Lung (tissue), 12 donors: ENCODE data around the gene NTM. TPM values are rescaled to one million over a fixed set of nuclear protein-coding genes. Genes with fewer than 3 reads are reported as not detected.

Experiments
- ATAC-seq: fragments of 200-7000 bp; cut with Tn5 transposase; one replicate; pipeline ENCODE4 v1.9.1; 2020; ENCODE audit warnings: moderate number of reproducible peaks; ENCODE audit not compliant: insufficient read depth, low FRiP score
- DNase-seq, 3 donors: peaks; one replicate each; pipeline ENCODE4 v3.0.0-alpha.2; 2013 to 2017
- H3K27ac ChIP-seq, 2 donors: one replicate each; pipeline ENCODE4 v1.5.1; 2013; ENCODE audit warnings: mild to moderate bottlenecking in 2 of 2, moderate library complexity in 2 of 2, control low read depth in 1 of 2, inconsistent platforms in 1 of 2, low read depth in 1 of 2, low read length in 1 of 2
- H3K27me3 ChIP-seq, 3 donors: one replicate each; pipeline ENCODE4 v1.5.1; 2013; ENCODE audit warnings: low read length in 2 of 3; ENCODE audit not compliant: control insufficient read depth in 3 of 3, insufficient read depth in 3 of 3
- H3K36me3 ChIP-seq, 4 donors: one replicate each; pipeline ENCODE4 v1.5.1; 2013; ENCODE audit warnings: low read length in 4 of 4, mild to moderate bottlenecking in 1 of 4, moderate library complexity in 1 of 4; ENCODE audit not compliant: control insufficient read depth in 4 of 4, insufficient read depth in 4 of 4
- H3K4me1 ChIP-seq, 5 donors: one replicate each; pipeline ENCODE4 v1.5.1; 2013; ENCODE audit warnings: low read length in 5 of 5, mild to moderate bottlenecking in 2 of 5, moderate library complexity in 1 of 5; ENCODE audit not compliant: control insufficient read depth in 5 of 5, insufficient read depth in 5 of 5
- H3K4me3 ChIP-seq: one replicate; pipeline ENCODE4 v1.5.1; 2013; ENCODE audit warnings: mild to moderate bottlenecking, control low read depth, moderate library complexity
- H3K9ac ChIP-seq, 2 donors: one replicate each; pipeline ENCODE4 v1.5.1; 2013; ENCODE audit warnings: low read length in 2 of 2, control low read depth in 1 of 2; ENCODE audit not compliant: insufficient read depth in 1 of 2
- H3K9me3 ChIP-seq, 4 donors: one replicate each; pipeline ENCODE4 v1.5.1; 2013; ENCODE audit warnings: low read length in 3 of 4, mild to moderate bottlenecking in 1 of 4, moderate library complexity in 1 of 4; ENCODE audit not compliant: control insufficient read depth in 4 of 4, insufficient read depth in 3 of 4
- WGBS, 2 donors: extraction: QIAGEN DNeasy Blood & Tissue Kit; methylation state at CpG; one replicate each; pipeline ENCODE4 v1.1.7; 2013; 5-methylcytosine and 5-hydroxymethylcytosine counted together
- polyA plus RNA-seq, 2 donors: library from polyadenylated mRNA; stranded (reverse); fragments of 200-250 nt; gene quantifications; one replicate each; pipeline ENCODE4 v1.2.1, GENCODE V29; 2013
- total RNA-seq, 2 donors: library from RNA; depleted of rRNA in 1 of 2; stranded (reverse); fragments of >200 nt in 1 of 2; gene quantifications; one replicate each; pipeline ENCODE4 v1.2.1, GENCODE V29; 2014 to 2021
- TF ChIP-seq, protein P1 (sequence below): IDR thresholded peaks from 2 replicates; pipeline ENCODE4 v1.5.1; 2012; ENCODE audit warnings: mild to moderate bottlenecking; ENCODE audit errors: control extremely low read depth, extremely low read depth
- donor health status: control.
- donor health status: control.
- donor health status: Bipolar disorder and iron deficiency.
- donor health status: healthy.
- donor health status: DM: yes; HTN: yes; CAD: no.

NTM gene
- total and polyA plus RNA-seq, 4 donors = 0.39 to 30.9 (median 7.2) TPM

DNA sequence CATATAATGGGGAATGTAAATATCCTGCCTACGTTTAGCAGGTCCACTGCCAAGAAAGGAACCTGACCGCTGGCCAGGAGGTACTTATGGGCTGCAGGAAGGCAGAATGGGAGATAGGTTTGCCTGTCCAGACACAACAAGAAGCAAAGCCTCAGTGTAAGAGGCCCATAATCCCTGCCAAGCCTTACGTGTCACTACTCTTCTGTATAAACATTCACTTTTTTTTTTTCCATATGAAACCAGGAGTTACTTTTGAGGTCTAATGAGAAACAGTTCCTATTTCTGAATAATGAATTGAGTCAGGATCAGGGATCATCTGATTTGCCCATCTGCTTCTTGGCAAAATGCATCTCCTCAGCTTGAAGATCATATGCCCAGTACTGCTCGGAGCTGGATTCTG, 230.2 kb downstream of the NTM start:
- DNase-seq (peak in 1 of 3 donors; percentile 19), ATAC-seq (no peak)
- H3K4me3 ChIP-seq = no peak overlapping the region
- 47 to 62% methylated on average over 4 of the region's 4 CpGs for WGBS, 2 donors
- H3K9me3 ChIP-seq = no peaks in the 10 kb centered on the region
- no peaks in the 10 kb centered on the region for H3K4me1 ChIP-seq
- peaks cover 0 to 3% (median 2%) of the 10 kb centered on the region in 3 donors for H3K27me3 ChIP-seq
- H3K36me3 ChIP-seq = no peaks in the 10 kb centered on the region
- H3K9ac ChIP-seq = no peak overlapping the region
- TF ChIP-seq, protein P1, sequence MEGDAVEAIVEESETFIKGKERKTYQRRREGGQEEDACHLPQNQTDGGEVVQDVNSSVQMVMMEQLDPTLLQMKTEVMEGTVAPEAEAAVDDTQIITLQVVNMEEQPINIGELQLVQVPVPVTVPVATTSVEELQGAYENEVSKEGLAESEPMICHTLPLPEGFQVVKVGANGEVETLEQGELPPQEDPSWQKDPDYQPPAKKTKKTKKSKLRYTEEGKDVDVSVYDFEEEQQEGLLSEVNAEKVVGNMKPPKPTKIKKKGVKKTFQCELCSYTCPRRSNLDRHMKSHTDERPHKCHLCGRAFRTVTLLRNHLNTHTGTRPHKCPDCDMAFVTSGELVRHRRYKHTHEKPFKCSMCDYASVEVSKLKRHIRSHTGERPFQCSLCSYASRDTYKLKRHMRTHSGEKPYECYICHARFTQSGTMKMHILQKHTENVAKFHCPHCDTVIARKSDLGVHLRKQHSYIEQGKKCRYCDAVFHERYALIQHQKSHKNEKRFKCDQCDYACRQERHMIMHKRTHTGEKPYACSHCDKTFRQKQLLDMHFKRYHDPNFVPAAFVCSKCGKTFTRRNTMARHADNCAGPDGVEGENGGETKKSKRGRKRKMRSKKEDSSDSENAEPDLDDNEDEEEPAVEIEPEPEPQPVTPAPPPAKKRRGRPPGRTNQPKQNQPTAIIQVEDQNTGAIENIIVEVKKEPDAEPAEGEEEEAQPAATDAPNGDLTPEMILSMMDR = no peak
- H3K27ac ChIP-seq = no peak overlapping the region

DNA sequence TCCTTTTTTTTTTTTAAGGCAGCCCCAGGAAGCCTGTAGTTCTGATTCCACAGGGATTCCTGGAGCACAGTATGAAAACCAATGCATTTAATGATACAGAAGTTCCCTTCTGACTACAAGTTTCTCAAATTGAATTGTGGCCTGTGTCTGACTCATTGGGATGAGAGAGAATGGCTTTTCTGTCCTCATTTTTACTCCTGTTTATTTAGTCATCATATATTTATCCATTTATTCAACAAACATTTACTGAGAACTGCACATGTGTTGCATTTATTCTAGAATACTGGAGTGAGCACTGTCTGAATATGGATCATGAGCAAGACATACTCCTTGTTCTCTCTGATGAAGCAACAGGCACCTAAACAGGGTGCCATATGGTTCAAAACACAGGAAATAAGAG, 231.2 kb downstream of the NTM start:
- Histone ChIP-seq H3K9me3 (no peaks in the 10 kb centered on the region), H3K9ac (no peak overlapping the region), H3K4me1 (no peaks in the 10 kb centered on the region), H3K27ac (no peak overlapping the region), H3K4me3 (no peak overlapping the region), H3K27me3 (peaks cover 0 to 2% (median 0%) of the 10 kb centered on the region in 3 donors), H3K36me3 (no peaks in the 10 kb centered on the region)
- DNase-seq (no peak), ATAC-seq (no peak)
- TF ChIP-seq, protein P1 = no peak

DNA sequence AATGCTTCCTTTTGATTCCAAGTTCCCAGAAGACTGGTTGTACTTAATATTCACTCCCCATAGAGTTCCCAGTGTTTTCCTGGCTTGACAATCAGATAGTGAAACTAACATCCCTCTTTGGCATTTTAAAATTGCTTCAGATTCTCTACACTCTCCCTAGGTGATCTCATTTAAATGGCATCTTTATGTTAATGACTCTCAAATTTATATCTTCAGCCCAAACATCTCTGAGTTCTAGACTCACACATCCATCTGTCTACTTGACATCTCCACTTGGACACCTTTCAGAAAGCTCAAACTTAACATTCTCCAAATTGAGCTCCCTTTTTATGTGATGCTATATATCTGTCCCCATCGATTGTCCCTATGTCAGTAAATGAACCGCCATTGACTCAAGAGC, 232.0 kb downstream of the NTM start:
- Histone ChIP-seq H3K9ac (no peak overlapping the region), H3K27ac (no peak overlapping the region), H3K9me3 (no peaks in the 10 kb centered on the region), H3K27me3 (peaks cover 0 to 2% (median 0%) of the 10 kb centered on the region in 3 donors), H3K4me1 (no peaks in the 10 kb centered on the region), H3K36me3 (no peaks in the 10 kb centered on the region), H3K4me3 (no peak overlapping the region)
- TF ChIP-seq, protein P1 = no peak
- no peak for ATAC-seq
- no peak for DNase-seq
- 88 to 95% methylated on average over 2 of the region's 2 CpGs for WGBS, 2 donors

DNA sequence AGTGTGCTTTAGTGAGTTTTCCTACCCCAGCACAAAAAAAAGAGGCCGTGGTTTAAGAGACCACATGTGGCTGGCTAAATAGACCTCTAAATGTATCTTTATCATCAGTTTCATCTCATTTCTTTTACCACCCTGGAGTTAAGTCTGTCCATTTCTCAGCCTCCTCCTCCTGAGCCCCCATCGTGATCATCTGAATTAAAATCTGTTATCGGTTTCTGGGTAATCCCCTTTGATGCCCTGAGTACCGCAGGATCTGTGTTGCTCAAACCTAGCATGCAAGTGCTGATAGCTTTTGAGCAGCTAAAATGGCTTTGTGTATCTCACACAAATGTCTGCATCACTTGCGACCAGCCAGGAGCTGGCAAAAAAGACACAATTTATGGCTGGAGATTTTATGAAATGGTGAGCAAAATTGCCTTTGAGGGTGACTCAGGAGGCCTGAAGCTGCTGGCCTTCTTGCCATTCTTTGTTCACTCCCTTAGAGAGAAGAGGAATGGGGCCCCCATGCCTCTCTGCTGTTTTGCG, 236.5 kb downstream of the NTM start:
- WGBS, 2 donors = 80 to 91% methylated on average over 6 of the region's 6 CpGs
- no peaks in the 10 kb centered on the region for H3K4me1 ChIP-seq
- H3K4me3 ChIP-seq = no peak overlapping the region
- no peaks in the 10 kb centered on the region for H3K36me3 ChIP-seq
- no peak overlapping the region for H3K27ac ChIP-seq
- no peaks in the 10 kb centered on the region for H3K9me3 ChIP-seq
- H3K9ac ChIP-seq = no peak overlapping the region
- DNase-seq (no peak), ATAC-seq (no peak)
- no peaks in the 10 kb centered on the region for H3K27me3 ChIP-seq
- TF ChIP-seq, protein P1 = no peak
